ENCODE results near the gene ROBO1. TPM values are rescaled to one million over a fixed set of nuclear protein-coding genes. Genes with fewer than 3 reads are reported as not detected.

ROBO1 gene
- total and polyA plus RNA-seq, 2 donors from 2014 or later, result 2.1 to 22.1 TPM

DNA sequence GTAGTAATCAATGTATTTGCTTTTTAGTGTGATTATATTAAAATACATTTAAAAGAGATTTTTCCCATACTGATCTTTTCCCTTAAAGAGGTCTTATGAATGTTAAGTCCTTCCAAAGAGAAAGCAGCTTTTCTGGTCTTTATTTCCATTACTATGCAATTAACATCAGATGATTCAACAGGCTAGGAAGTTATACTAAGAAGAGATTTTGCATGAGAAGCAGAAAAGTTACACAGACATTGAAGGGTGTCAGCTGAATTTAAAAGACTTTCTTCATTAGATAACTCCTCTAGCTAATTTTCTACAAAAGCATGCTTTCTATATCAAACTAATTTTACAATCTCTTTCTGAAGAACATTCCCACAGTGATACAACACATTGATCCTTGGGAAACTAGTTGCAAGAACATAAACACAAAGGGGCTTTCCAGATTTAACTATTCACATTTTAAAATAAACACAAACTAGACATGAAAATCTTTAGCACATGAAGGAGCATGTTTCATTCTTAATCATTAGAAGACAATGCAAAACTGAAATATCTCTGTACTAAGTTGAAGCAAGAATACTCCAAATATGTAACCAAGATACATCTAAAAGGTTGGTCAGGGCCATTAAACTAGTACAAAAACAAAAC, 965.8 kb downstream of the ROBO1 start:
- no peak for DNase-seq
- FAIRE-seq, result no peak
- no peak overlapping the region for H3K9ac ChIP-seq (ENCODE audit: low read length in 3 of 3)
- no peaks in the 10 kb centered on the region for H3K27me3 ChIP-seq (ENCODE audit: control insufficient read depth, insufficient read depth, low read length)
- no peaks in the 10 kb centered on the region for H3K36me3 ChIP-seq (ENCODE audit: control insufficient read depth in 2 of 3, insufficient read depth in 3 of 3, low read length in 3 of 3)
- H3K4me3 ChIP-seq (ENCODE audit: low read length in 3 of 3), result no peak overlapping the region
- no peaks in the 10 kb centered on the region for H3K9me3 ChIP-seq (ENCODE audit: control insufficient read depth in 2 of 3, insufficient read depth in 1 of 3, low read length in 3 of 3)
- TF ChIP-seq CTCF (IDR thresholded peaks at IDR 0.05; ENCODE audit: borderline replicate concordance, extremely low read depth, insufficient read depth), result no peak
- intact Hi-C loops (cut with DNase I), result no loop called here
- H3K27ac ChIP-seq (ENCODE audit: low read depth in 2 of 2, low read length in 2 of 2), result no peak overlapping the region
- no peaks in the 10 kb centered on the region for H3K4me1 ChIP-seq (ENCODE audit: control insufficient read depth in 2 of 3, insufficient read depth in 2 of 3, low read depth in 1 of 3, low read length in 3 of 3)

GRCh38 chr3:78799681-78800080, 968.1 kb downstream of the ROBO1 start:
- no peaks in the 10 kb centered on the region for H3K4me1 ChIP-seq (ENCODE audit: control insufficient read depth in 2 of 3, insufficient read depth in 2 of 3, low read depth in 1 of 3, low read length in 3 of 3)
- intact Hi-C loops (cut with DNase I), result no loop called here
- H3K4me3 ChIP-seq (ENCODE audit: low read length in 3 of 3), result no peak overlapping the region
- FAIRE-seq, result no peak
- H3K27ac ChIP-seq (ENCODE audit: low read depth in 2 of 2, low read length in 2 of 2), result no peak overlapping the region
- no peak for TF ChIP-seq CTCF (IDR thresholded peaks at IDR 0.05; ENCODE audit: borderline replicate concordance, extremely low read depth, insufficient read depth)
- H3K27me3 ChIP-seq (ENCODE audit: control insufficient read depth, insufficient read depth, low read length), result no peaks in the 10 kb centered on the region
- no peaks in the 10 kb centered on the region for H3K36me3 ChIP-seq (ENCODE audit: control insufficient read depth in 2 of 3, insufficient read depth in 3 of 3, low read length in 3 of 3)
- no peak overlapping the region for H3K9ac ChIP-seq (ENCODE audit: low read length in 3 of 3)
- no peaks in the 10 kb centered on the region for H3K9me3 ChIP-seq (ENCODE audit: control insufficient read depth in 2 of 3, insufficient read depth in 1 of 3, low read length in 3 of 3)
- DNase-seq, result no peak

DNA sequence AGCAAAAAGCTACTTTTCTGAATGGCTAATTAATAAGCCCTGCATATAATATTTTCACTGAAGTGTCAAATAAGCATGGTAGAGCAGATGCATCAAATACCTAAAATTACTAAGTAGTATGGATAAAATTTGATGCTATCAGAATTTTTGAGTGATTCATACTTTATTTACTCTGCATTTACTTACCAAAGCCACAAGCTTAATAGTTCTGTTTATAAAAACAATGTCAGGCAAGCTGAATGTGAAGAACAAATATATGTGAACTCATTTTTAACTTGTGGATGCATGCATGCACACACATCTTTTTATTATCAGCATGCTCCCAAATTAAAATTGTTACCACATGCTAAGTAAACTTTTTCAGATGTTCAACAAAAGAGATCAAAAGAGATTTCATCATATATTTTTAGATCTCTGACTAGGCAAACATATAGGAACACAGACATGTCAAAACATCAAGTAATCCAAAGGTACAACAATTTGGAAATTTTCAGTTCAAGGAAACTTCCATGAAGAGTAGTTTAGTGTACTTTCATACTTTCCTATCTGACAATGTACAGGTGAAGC, 969.4 kb downstream of the ROBO1 start:
- H3K9ac ChIP-seq (ENCODE audit: low read length in 3 of 3), result no peak overlapping the region
- no peak for FAIRE-seq
- H3K36me3 ChIP-seq (ENCODE audit: control insufficient read depth in 2 of 3, insufficient read depth in 3 of 3, low read length in 3 of 3), result no peaks in the 10 kb centered on the region
- H3K27ac ChIP-seq (ENCODE audit: low read depth in 2 of 2, low read length in 2 of 2), result no peak overlapping the region
- TF ChIP-seq CTCF (IDR thresholded peaks at IDR 0.05; ENCODE audit: borderline replicate concordance, extremely low read depth, insufficient read depth), result no peak
- DNase-seq, result no peak
- intact Hi-C loops (cut with DNase I), result no loop called here
- H3K27me3 ChIP-seq (ENCODE audit: control insufficient read depth, insufficient read depth, low read length), result no peaks in the 10 kb centered on the region
- H3K9me3 ChIP-seq (ENCODE audit: control insufficient read depth in 2 of 3, insufficient read depth in 1 of 3, low read length in 3 of 3), result no peaks in the 10 kb centered on the region
- H3K4me1 ChIP-seq (ENCODE audit: control insufficient read depth in 2 of 3, insufficient read depth in 2 of 3, low read depth in 1 of 3, low read length in 3 of 3), result no peaks in the 10 kb centered on the region
- no peak overlapping the region for H3K4me3 ChIP-seq (ENCODE audit: low read length in 3 of 3)

Measured in kidney (tissue), 14 donors.